Fibroblast of lung (primary cell): ENCODE data around the gene FSTL3. TPM values are rescaled to one million over a fixed set of nuclear protein-coding genes. Genes with fewer than 3 reads are reported as not detected.

Source experiments
- DNase-seq, 2 donors: peaks; one replicate each; pipeline versions ENCODE4 v3.0.0 to v3.0.0-alpha.2; 2010; ENCODE audit warnings: low read depth in 2 of 2
- H2AFZ ChIP-seq: 2 replicates; pipeline ENCODE4 v1.5.1; 2012; ENCODE audit warnings: low read length, control low read depth, inconsistent platforms
- H3K27ac ChIP-seq: 2 replicates; pipeline ENCODE4 v1.5.1; 2011; ENCODE audit warnings: low read length, control low read depth; ENCODE audit not compliant: insufficient read depth
- H3K27me3 ChIP-seq: 2 replicates; pipeline ENCODE4 v1.5.1; 2011; ENCODE audit warnings: mild to moderate bottlenecking, low read length; ENCODE audit not compliant: control insufficient read depth, insufficient read depth
- H3K36me3 ChIP-seq: 2 replicates; pipeline ENCODE4 v1.5.1; 2011; ENCODE audit warnings: low read length; ENCODE audit not compliant: control insufficient read depth, insufficient read depth
- H3K4me1 ChIP-seq: 2 replicates; pipeline ENCODE4 v1.5.1; 2011; ENCODE audit warnings: low read length; ENCODE audit not compliant: control insufficient read depth, insufficient read depth; ENCODE audit errors: extremely low read depth
- H3K4me2 ChIP-seq: 2 replicates; pipeline ENCODE4 v1.5.1; 2011; ENCODE audit warnings: low read length, control low read depth; ENCODE audit not compliant: insufficient read depth; ENCODE audit errors: extremely low read depth
- H3K4me3 ChIP-seq, 4 experiments: fragments of 200-600 bp in 1 of 4; sonication (generic) in 1 of 4; replicated peaks in 1 of 4; 2 replicates each; pipeline ENCODE4 v1.5.1; 2011 to 2016; ENCODE audit warnings: low read length in 4 of 4, low read depth in 3 of 4, mild to moderate bottlenecking in 3 of 4, control low read depth in 2 of 4, inconsistent platforms in 1 of 4, mixed read lengths in 1 of 4; ENCODE audit not compliant: insufficient read depth in 1 of 4; ENCODE audit errors: control extremely low read depth in 1 of 4
- H3K79me2 ChIP-seq: 2 replicates; pipeline ENCODE4 v1.5.1; 2012; ENCODE audit warnings: mild to moderate bottlenecking, low read length, inconsistent platforms; ENCODE audit not compliant: control insufficient read depth, insufficient read depth
- H3K9ac ChIP-seq: 2 replicates; pipeline ENCODE4 v1.5.1; 2011; ENCODE audit warnings: mild to moderate bottlenecking, low read length, control low read depth; ENCODE audit not compliant: insufficient read depth
- H3K9me3 ChIP-seq: 2 replicates; pipeline ENCODE4 v1.5.1; 2012; ENCODE audit warnings: low read depth, low read length; ENCODE audit not compliant: control insufficient read depth, insufficient read depth
- H4K20me1 ChIP-seq: 2 replicates; pipeline ENCODE4 v1.5.1; 2011; ENCODE audit warnings: low read length; ENCODE audit not compliant: control insufficient read depth, insufficient read depth; ENCODE audit errors: extremely low read depth
- EZH2 ChIP-seq: IDR thresholded peaks from 2 replicates; pipeline ENCODE4 v1.5.1; 2012; ENCODE audit warnings: low read length, control low read depth, mild to moderate bottlenecking; ENCODE audit errors: missing control alignments
- polyA plus RNA-seq, 2 donors: library from polyadenylated mRNA; depleted of rRNA in 1 of 2; stranded (reverse) in 1 of 2; unstranded in 1 of 2; fragments of >200 nt; gene quantifications; 2 replicates each; pipeline ENCODE4 v1.2.1, GENCODE V29; 2011 to 2012; ENCODE audit warnings: missing spikeins in 1 of 2
- total RNA-seq: library from RNA; depleted of rRNA; stranded (reverse); fragments of >200 nt; gene quantifications from 2 replicates; pipeline ENCODE4 v1.2.1, GENCODE V29; 2014
- TF ChIP-seq, protein P1 (sequence below), 2 donors: IDR thresholded peaks in 1 of 2; conservative IDR thresholded peaks in 1 of 2; 1 replicate in 1 of 2; 2 replicates in 1 of 2; pipeline ENCODE4 v1.5.1; 2011 to 2012; ENCODE audit warnings: low read length in 2 of 2, control low read depth in 1 of 2, inconsistent platforms in 1 of 2, low read depth in 1 of 2, mild to moderate bottlenecking in 1 of 2

Gene FSTL3
- total and polyA plus RNA-seq, 2 donors (not counting 1 experiment from before 2014, with no cell fraction given), result 18.6 to 26.8 TPM

DNA sequence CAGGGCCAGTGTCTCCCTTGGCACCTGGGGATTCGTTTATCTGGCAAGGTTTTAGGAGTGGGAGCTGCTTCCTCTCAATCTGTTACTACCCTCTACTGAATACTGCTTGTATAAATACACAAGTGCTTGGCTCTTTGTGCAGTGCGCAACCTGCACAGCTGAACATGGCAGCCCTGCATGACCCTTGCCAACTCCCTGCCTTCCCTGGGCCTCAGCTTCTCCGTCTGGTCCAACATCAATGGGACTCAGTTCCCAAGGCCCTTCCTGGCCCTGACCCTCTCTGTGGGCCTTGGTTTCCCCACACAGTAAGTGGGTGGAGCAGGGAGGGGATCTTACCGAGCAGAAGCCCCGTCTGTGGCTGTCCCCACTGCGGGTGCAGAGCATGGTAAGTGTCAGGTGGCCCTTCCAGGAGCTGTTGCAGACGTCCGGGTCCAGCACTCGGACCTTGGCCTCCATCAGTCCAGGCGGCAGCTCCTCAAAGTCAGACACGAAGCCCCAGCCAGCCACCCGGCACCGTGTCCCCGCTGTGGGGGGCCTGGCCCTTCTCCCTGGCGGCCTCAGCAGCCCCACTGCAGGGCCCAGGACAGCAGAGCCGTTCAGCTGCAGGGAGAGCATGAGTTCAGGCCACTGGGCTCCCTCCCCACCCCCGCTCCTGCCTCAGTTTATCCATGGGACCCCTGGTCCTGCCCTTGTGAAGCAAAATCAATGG lies 10.6 kb downstream of the FSTL3 start:
- H3K27ac ChIP-seq, result no peak overlapping the region
- H4K20me1 ChIP-seq, result no peaks in the 10 kb centered on the region
- TF ChIP-seq, protein P1, sequence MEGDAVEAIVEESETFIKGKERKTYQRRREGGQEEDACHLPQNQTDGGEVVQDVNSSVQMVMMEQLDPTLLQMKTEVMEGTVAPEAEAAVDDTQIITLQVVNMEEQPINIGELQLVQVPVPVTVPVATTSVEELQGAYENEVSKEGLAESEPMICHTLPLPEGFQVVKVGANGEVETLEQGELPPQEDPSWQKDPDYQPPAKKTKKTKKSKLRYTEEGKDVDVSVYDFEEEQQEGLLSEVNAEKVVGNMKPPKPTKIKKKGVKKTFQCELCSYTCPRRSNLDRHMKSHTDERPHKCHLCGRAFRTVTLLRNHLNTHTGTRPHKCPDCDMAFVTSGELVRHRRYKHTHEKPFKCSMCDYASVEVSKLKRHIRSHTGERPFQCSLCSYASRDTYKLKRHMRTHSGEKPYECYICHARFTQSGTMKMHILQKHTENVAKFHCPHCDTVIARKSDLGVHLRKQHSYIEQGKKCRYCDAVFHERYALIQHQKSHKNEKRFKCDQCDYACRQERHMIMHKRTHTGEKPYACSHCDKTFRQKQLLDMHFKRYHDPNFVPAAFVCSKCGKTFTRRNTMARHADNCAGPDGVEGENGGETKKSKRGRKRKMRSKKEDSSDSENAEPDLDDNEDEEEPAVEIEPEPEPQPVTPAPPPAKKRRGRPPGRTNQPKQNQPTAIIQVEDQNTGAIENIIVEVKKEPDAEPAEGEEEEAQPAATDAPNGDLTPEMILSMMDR (conservative IDR thresholded peaks at IDR 0.05 in 1 of 2, IDR thresholded peaks at IDR 0.05 in 1 of 2; ENCODE audit: low read depth in 1 of 2, low read length in 2 of 2), result no peak
- no peak for TF ChIP-seq EZH2
- H3K9ac ChIP-seq, result no peak overlapping the region
- H3K9me3 ChIP-seq, result no peaks in the 10 kb centered on the region
- no peak for DNase-seq
- no peaks in the 10 kb centered on the region for H3K27me3 ChIP-seq
- H3K36me3 ChIP-seq, result no peaks in the 10 kb centered on the region
- H3K4me2 ChIP-seq, result no peak overlapping the region
- no peak overlapping the region for H2AFZ ChIP-seq
- H3K79me2 ChIP-seq, result no peaks in the 10 kb centered on the region
- H3K4me3 ChIP-seq, result no peak overlapping the region
- H3K4me1 ChIP-seq, result no peaks in the 10 kb centered on the region

DNA sequence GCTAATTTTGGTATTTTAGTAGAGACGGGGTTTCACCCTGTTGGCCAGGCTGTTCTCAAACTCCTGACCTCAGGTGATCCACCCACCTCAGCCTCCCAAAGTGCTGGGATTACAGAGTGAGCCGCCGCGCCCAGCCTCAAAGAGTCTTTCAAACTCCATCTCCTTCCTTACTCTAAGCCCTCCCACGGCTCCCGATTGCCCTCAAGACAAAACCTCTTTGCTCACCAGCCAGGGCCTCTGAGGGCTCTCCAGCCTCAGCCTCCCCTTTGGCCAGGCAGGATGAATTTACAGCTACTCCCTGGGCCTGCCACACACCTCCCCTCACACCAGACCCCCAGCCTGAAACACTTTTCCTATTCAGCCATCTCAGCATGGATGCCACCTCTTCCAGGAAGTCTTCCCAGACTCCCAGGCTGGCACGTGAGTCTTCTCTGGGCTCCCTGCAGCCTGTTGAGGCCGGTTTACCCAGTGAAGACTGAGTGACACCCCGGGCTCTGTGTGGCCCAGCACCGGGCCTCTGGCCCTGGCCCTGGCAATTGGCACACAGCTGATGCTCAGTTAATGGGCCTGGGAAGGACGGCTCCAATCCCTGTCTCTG lies 11.5 kb downstream of the FSTL3 start:
- Histone ChIP-seq H3K4me1 (no peaks in the 10 kb centered on the region), H3K4me2 (no peak overlapping the region), H3K9ac (no peak overlapping the region), H3K79me2 (no peaks in the 10 kb centered on the region), H3K4me3 (no peak overlapping the region), H3K27ac (no peak overlapping the region), H3K9me3 (no peaks in the 10 kb centered on the region), H3K36me3 (no peaks in the 10 kb centered on the region), H2AFZ (no peak overlapping the region), H4K20me1 (no peaks in the 10 kb centered on the region), H3K27me3 (no peaks in the 10 kb centered on the region)
- TF ChIP-seq, protein P1 (conservative IDR thresholded peaks at IDR 0.05 in 1 of 2, IDR thresholded peaks at IDR 0.05 in 1 of 2; ENCODE audit: low read depth in 1 of 2, low read length in 2 of 2), result no peak
- no peak for TF ChIP-seq EZH2
- no peak for DNase-seq

DNA sequence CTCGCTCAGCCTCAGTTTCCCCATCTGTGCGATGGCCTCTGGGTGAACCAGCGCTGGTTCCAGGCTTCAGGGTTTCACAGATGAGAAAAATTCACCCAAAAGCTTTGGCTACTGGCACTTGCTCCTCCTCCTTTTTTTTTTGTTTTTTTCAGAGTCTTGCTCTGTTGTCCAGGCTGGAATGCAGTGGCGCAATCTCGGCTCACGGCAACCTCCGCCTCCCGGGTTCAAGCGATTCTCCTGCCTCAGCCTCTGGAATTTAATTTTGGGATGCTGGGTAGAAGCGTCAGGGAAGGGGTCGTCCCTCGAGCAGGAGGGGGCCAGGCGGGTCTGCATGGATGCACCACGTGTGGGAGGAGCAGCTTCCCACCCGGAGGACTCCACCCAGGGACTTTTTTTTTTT lies 12.0 kb downstream of the FSTL3 start:
- H2AFZ ChIP-seq, result no peak overlapping the region
- no peaks in the 10 kb centered on the region for H3K9me3 ChIP-seq
- DNase-seq, result no peak
- H3K27me3 ChIP-seq, result no peaks in the 10 kb centered on the region
- H3K36me3 ChIP-seq, result no peaks in the 10 kb centered on the region
- no peak overlapping the region for H3K27ac ChIP-seq
- no peak overlapping the region for H3K9ac ChIP-seq
- H3K79me2 ChIP-seq, result no peaks in the 10 kb centered on the region
- H3K4me3 ChIP-seq, result no peak overlapping the region
- no peak overlapping the region for H3K4me2 ChIP-seq
- no peaks in the 10 kb centered on the region for H4K20me1 ChIP-seq
- TF ChIP-seq, protein P1 (conservative IDR thresholded peaks at IDR 0.05 in 1 of 2, IDR thresholded peaks at IDR 0.05 in 1 of 2; ENCODE audit: low read depth in 1 of 2, low read length in 2 of 2), result no peak
- no peak for TF ChIP-seq EZH2
- no peaks in the 10 kb centered on the region for H3K4me1 ChIP-seq
